Right renal pelvis (tissue), 4 donors: ENCODE data around the gene IL18RAP. TPM values are rescaled to one million over a fixed set of nuclear protein-coding genes. Genes with fewer than 3 reads are reported as not detected.

ENCODE experiments used
- DNase-seq, 4 donors: peaks; one replicate each; pipeline ENCODE4 v3.0.0-alpha.2; 2013; ENCODE audit warnings: low read depth in 4 of 4, low spot score in 3 of 4, missing footprints in 1 of 4
- polyA plus RNA-seq, 4 donors: library from polyadenylated mRNA; unstranded; fragments of 120-200 nt; gene quantifications; one replicate each; pipeline ENCODE4 v1.2.1, GENCODE V29; 2013; ENCODE audit not compliant: insufficient read length in 4 of 4

The IL18RAP gene
- polyA plus RNA-seq, 4 donors, result 0.18 to 0.36 (median 0.29) TPM

- DNase-seq, result no peak
Observed at GRCh38 chr2:102492006-102492405, 69.0 kb downstream of the IL18RAP start.

GRCh38 chr2:102494570-102494969, 71.6 kb downstream of the IL18RAP start:
- no peak for DNase-seq

GRCh38 chr2:102498414-102498813, 75.5 kb downstream of the IL18RAP start:
- DNase-seq, result no peak

GRCh38 chr2:102499558-102499957, 76.6 kb downstream of the IL18RAP start:
- DNase-seq, result no peak

Other genes with a start within 250 kb of the IL18RAP start
- 1 to 10 TPM in 3 of 4 donors, under 1 TPM in 1; 1.00 to 1.4 (median 1.2) TPM for gene IL1RL2, start 236.1 kb upstream of the IL18RAP start, polyA plus RNA-seq
- 1 to 10 TPM in 1 of 4 donors, under 1 TPM in 3; 0.40 to 1.3 (median 0.64) TPM for gene IL1RL1, start 111.6 kb upstream of the IL18RAP start, polyA plus RNA-seq
- gene IL18R1, start 67.4 kb upstream of the IL18RAP start, polyA plus RNA-seq, result 1 to 10 TPM; 2.5 to 2.7 (median 2.5) TPM
- 10 to 100 TPM in 1 of 4 donors, 1 to 10 TPM in 3; 6.1 to 11.3 (median 7.9) TPM for gene SLC9A4, start 50.1 kb downstream of the IL18RAP start, polyA plus RNA-seq
- gene SLC9A2, start 196.4 kb downstream of the IL18RAP start, polyA plus RNA-seq, result 1 to 10 TPM; 5.6 to 9.6 (median 6.8) TPM